GM23248 (cell line): ENCODE measurements around the gene SH3PXD2A.

Experiments used
- EZH2 ChIP-seq: fragments of 200-600 bp; sonication (generic); IDR thresholded peaks from 2 replicates; pipeline ENCODE4 v1.6.1; 2018; ENCODE audit warnings: antibody characterized with exemption, mild to moderate bottlenecking; ENCODE audit not compliant: insufficient read depth, poor library complexity, severe bottlenecking
- EZH2phosphoT487 ChIP-seq: fragments of 200-600 bp; sonication (generic); IDR thresholded peaks from 2 replicates; pipeline ENCODE4 v1.6.1; 2018; ENCODE audit warnings: antibody characterized with exemption, moderate library complexity, mild to moderate bottlenecking, low read depth; ENCODE audit not compliant: insufficient read depth

DNA sequence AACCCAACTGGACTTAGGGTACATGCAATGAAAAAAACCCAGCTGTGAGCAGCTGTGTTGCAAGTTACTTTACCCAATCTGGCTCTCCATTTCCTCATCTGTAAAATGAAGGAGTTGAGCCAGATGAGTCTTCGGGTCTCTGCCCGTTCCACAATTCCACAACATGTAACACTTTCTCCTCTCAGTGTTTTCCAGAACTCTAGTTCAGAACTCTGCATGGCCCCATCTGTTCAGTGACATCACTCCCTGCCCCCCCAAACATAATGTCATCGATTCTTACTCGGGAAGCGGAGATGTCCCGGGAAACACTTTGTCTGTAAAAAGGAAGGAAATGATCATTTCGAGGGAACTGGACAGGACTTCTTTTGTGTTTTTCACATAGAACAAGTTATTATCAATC, 2.5 kb downstream of the SH3PXD2A start:
- TF ChIP-seq EZH2phosphoT487 (no peak), EZH2 (no peak)
